ENCODE results near the gene ACACB.

Gene ACACB

DNA sequence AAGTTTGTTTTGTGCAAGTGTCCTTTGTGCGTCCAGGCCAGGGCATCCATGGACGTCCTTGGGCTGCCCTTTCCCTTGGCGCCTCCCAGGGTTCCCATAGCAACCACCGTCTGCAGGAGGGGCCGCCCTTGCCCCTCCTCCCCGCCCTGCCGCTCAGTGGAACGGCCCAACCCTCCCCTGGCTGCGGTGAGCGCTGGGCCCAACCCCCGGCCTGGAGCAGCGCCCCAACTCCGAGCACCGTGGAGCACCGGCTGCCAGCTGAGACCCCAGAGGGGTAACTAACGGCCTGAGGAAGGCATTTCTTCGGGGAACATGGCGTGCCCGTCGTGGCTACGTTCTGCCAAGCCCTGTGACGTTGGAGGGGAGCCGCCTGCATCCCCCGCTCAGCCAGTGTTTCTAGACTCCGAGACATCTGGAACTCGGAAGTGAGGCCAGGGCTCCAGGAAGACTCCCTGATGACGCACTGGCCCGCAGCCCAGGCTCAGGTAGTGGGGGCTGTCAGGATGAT is 5.3 kb upstream of the ACACB start:
- DNase-seq = peak; percentile 23

DNA sequence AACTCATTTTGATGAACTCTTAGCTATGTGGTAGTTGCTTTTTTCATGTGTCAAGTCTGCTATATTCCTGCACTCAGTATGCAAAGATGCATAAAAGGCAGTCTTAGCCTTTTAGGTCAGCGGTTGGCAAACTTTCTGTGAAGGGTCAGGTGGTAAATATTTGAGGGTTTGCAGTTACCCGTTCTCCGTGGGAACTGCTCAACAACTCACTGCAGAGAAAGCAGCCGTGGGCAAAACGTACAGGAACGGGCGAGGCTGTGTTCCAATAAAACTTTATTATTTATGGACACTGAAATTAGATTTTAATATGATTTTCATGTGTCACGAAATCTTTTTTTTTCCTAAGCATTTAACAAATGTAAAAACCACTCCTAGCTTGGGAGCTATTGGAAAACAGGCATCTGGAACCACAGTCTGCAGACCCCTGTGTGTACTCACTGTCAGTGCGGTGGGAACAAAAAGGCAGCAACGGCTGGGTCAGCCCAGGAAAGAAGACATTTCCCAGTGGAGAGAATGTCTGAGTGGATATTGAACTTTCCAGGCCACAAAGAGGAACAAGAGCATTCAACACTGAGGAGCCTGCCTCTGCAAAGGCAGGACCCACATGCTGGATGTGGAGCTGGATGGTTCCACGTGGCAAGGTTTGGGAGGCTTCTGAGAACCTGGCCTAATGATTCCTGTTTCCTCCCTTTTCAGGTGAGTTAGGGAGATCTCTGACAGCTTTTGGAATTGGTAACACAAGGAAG is 3.5 kb upstream of the ACACB start:
- DNase-seq = no peak

DNA sequence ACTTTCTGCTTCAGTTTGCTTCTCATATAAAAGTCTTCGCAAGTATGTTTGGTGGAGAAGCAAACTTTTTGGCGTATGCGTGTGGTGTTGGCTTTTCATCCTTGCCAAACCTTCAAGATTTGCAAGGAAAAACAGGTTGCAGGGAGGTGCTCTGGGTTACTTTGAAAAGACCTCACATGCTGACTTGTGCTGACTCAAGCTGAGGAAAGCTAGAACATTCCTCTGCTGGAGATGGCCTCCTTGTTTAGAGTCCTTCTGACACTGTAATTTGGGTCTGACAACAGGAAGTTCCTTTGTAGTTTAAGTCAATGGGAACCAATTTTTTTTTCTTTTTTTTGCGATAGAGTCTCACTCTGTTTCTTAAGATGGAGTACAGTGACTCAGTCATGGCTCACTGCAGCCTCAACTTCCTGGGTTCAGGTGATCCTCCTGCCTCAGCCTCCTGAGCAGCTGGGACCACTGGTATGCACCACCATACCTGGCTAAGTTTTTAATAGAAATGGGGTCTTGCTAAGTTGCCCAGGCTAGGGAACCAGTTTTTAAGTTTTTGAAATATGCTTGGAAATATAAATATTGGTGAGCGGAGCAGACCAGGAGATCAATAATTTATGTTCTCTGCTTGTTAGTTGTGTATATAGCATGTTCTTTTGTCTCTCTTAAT is 2.6 kb upstream of the ACACB start:
- DNase-seq = no peak

DNA sequence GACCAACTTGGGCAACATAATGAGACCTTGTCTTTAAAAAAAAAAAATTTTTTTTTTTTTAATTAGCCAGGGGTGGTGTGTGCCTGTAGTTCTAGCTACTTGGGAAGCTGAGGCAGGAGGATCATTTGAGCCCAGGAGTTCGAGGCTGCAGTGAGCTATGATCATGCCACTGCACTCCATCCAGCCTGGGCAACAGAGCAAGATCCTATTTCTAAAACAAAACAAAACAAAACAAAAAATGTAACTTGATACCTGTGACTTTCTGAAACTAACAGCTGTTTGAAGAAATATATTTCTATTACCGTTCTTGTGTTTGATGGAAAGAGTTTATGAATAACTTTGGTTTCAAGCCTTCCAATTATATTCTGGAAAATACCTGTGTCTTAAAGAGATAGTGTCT is 1.7 kb upstream of the ACACB start:
- no peak for DNase-seq

DNA sequence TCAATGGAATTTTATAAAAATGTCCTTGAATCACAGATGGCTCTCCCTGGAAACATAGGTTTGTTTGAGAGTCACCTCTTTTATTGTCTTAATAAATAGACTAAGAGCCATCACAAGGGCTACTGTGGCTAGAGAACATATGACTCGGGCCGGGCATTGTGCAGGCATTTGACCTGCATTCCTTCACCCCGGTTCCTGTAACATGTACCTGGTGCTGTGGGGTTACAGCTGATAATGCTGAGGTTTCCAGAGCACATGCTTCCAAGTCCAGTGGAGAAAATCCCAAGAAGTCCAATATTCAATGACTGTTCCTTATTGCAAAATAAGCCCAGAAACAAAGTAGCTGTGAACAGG is 1.0 kb upstream of the ACACB start:
- no peak for DNase-seq

DNA sequence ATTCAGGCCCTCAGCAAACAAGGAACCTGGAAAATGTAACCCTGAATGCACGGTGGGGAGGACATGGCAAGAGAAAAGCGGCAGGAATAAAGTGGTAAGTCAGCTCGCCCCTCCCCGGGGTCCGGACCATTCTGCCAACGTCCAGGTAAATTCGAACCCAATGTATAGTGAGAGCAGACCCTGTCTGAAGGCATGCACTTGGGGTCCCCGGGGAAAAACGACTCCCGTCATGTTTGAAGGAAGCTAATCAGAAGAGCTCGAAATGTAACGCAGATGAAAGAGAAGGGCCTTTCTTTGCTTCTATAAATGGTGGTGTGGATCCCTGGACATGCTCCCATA is 193 bp downstream of the ACACB start:
- DNase-seq = no peak

DNA sequence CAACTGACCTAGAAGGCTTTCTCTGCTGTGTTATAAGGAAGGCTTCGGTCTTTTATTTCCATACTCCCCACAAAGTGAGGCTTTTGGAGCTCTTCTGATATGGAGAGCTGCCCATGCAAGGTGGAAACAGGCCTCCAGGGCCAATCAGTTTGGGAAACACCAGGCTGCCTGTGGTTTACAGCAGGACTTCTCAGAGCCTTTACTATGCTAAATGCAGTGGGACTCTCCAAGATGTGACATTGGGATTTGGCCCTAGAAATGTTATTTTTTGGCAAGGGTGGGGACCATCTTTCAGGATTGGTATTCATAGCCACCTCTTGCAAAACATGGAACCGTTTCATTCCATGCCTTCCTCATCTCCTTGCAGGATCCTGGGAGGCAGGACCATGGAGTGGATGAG is 3.7 kb downstream of the ACACB start:
- no peak for DNase-seq

DNA sequence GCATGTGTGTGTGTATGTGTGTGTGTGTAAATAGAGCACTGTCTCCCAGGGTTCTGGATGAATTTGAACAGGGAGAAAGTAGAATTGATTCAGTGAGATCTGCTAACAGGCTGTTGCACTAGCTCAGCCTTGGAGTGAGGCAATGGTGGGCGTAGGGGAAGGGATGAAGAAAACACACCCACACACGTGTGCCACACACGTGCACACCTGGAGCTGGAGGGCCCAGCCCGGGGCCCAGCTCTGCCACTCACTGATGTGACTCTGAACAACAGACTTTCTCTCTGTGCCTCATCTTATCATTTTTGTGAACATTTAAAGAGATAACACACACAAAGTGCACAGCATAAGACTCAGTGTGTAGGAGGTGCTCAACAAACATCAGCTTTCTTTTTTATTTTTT is 4.2 kb downstream of the ACACB start:
- DNase-seq = no peak

DNA sequence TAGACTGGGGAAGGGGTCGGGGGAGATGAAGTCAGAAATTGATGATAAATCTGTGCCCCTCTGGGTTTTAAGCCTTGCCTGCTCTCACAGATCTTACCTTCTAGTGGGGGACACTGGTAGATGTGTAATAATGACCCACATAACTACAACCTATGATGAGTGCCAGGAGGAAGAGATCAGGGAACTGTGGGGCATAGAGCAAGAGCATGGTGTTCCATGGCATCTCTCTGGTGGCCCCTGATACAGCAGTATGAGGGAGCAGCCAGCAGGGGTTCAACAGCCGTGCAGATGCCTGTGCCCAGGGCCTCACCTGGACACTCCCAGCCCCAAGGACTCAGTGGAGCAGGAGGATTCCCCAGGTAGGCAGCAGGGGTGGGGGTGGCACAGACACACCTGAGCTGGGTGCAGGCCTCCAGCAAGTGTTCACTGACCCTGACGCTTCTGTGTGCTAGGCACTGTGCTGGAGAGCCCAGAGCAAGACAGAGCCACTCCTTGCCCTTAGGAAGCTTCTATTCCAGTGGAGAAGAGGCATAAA is 5.0 kb downstream of the ACACB start:
- DNase-seq = no peak

DNA sequence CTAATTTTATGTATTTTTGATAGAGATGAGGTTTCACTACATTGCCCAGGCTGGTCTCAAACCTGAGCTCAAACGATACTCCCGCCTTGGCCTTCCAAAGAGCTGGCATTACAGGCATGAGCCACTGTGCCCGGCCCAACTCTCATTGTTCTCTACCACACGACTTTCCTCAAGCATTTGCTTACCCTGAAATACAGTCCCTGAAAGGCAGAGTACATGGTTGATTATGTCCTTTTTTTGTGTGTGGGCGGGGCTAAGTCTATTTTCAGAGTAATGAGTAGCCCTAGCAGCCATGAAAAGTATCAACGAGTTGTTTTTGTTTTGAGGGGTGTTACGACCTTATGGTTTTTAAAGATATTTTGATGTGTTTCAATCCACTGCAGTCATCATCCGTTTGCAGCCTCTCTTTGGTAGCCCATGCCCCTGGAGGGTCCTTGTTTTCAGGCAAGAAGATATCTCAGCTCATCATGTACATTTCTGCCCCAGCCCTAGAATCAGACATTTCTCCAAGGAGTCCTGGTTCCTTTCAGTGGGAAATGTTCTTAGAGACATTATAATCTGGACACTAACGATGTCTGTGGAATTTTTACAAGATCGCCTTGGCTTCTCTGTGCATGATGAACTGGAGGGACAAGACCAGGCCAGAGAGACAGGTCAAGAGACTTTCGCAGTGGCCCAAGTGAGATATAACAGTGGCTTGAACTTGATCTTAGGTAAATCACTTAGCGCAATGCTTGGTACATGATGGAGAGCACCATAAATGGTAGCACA is 8.7 kb downstream of the ACACB start:
- no peak for DNase-seq

DNA sequence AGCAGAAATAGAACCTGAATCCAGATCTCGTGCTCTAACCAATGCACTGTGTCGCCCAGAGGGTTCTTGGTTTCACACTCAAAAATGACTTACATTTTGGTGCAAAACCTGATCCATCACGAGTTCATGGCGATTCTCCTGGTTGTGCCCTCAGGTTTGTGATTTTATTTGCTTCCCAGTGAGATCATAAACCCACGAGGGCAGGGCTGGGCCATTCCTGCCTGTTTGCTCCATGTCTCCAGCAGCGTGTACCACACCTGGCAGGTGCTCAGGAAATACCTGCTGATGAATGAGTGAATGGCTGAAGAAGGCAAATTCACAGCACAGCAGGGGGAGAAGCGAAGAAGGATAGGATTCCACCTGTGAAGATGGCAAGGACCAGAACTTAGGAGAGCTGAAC is 9.4 kb downstream of the ACACB start:
- DNase-seq = no peak

DNA sequence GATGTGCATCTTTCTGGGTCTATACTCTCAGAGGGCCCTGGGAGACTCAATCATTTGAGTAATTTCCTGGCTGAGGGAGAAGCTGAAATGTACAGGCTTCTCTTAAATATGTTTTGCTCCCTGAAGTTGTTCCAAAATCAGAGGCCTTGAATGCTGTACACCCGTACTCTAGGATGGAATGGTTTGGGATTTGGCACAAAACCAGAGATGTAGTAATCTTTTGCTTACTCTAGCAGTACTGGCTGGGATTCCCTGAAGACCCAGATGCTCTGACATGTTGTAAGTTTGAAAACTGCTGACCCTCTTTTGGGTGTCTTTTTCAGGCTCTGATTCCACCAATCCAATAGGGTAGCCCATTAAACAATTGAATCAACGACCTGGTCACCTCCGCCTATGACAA is 10.4 kb downstream of the ACACB start:
- DNase-seq = no peak

DNA sequence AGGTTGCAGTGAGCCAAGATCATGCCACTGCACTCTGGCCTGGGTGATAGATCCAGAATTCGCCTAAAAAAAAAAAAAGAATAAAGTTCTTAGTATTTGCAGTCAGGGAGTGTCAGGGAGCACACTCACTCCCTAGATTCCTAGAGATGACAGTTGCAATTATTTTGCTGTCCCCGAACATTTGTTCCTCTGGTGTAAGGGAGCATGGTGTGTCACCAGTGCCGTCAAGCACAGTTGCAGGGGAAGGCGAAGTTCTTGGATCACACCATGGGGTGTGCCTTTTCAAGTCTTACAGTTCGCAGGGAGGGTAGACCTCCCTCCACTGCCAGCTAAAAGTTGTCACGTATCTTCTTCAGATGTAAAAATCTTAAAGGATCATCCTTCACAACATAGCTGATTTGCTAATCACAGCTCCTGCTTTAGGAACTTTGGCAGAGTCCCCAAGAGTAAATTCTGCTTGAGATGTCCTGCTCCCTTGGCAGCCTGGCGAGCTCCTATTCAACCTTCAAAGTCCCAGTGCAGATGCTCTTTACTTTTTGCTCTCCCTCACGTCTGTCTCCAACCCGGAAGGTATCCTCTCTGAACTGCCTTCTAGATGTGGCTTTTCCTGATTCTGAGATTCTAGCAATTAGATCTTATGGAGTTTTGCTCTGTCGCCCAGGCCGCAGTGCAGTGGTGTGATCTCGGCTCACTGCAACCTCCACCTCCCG is 11.3 kb downstream of the ACACB start:
- no peak for DNase-seq

DNA sequence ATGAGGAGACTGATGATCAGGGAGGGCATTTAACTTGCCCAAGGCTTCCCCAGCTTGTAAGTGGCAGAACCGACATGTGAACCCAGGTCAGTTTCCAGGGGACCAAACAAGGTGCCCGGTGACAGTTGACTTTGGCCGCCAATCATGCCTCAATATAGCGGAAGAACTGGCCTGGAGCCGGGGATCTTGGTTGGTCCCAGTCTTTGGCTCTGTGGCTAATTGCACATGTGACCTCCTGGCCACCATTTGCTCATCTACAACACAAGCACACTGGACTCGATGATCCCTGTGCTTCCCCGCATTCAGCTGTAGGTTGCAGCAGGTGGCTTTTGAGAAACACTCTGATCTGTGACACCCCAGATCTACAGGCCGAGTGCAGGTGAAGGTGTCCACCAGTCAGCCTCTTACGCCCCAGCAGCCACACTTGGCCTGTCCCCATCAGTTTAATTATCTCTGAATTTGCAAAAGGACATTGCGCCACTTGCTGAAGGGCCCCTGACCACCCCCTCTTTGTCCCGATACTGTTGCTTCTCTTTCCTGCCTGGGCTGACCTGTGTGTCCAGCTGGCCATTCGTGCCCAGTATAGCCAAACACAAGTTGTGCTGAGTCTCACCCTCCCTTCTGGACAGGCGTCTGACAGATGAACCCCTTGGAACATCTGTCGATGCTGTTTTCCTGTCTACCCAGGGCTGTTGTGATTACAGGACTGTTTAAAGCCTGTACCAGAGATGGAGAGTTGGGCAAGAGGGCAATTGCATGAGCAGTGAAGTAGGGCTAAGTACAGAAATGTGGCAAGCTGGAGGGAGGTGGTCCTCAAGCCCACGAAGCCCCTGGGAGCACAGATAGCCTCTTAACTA is 14.1 kb downstream of the ACACB start:
- no peak for DNase-seq

DNA sequence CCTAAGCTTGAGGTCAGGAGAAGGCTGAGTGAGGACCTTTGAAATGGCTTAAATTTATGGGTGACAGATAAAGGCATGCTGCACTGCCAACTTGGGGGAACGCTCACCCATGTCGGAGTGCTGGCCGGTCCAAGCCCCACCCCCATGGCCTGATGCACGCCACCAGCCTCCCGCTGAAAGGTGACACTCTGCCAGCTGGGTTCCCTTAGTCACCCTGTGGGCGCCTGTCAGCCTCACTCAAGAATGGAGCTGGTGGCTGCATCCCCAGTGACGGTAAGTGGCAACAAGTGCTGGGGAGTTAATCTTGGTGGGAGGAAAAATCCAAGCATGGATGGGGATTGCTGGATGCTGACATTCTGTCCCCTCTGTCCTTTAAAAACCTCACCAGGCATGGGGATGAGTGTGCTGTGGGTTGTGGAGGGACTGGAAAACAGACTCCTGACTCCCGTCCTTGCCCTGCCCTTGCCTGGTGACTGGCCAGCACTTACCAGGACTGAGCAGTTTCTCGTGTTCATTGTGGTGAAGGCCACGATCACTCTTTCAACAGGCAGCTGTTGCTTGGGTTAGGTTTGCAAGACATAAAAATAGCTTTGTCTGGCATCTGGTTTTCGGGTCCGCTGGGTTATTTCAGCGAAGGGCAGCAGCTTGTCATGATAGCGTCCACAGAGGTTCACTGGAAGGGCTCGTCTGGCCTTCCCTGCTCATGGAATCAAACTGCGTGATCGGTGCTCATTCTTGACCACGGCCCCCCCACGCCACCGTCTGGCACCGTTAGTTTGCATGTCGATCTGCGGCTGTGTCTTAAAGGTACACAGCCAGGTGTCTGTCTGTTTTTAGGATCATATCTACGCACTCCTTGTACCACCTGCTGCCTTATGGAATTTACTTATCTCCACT is 15.0 kb downstream of the ACACB start:
- no peak for DNase-seq

DNA sequence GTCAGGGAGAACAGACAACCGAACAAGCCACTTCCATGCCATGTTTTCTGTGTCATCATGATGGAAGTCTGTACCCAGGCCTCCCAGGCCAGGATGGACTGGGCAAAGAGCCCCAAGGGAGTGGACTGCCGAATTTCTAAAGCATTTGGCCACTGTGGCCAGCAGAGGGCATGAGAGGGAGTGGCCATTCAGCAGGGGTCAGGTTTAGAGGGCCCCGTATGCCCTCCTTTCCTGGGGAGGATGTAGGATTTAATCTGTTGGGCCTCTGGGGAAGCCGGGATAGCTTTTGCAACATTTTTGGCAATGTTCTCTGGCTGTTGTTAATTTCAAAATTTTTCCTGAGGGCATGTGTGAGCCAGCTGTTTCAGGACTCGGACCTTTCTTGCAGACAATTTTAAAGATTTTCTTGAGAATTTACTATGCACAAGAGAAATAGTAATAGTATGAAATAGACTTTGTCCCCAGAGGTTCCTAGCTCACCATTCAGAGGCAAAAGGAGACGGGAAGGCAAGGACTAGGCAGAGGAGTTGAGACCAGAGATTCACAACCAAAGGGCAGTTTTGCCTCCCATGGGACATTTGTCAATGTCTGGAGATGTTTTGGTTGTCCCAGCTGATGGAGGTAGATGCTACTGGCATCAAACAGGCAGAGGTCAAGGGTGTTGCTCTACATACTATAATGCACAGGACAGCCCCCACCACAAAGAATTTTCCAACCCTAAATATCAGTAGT is 18.0 kb downstream of the ACACB start:
- no peak for DNase-seq

DNA sequence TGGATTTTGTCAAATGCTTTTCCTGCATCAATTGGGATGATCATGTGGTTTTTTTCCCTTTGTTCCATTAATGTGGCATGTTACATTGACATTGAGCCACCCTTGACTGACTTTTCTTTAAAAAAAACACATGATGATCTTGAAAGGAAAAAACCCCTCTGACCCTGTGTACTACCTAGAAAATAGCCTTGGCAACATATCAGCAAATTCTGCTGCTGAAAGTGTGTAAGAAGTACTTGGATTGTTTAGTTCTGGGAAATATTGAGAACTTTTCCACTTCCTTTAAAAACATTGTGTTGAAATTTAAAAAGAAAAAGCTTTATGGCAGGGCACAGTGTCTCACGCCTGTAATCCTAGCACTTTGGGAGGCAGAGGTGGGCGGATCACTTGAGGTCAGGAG is 20.7 kb downstream of the ACACB start:
- no peak for DNase-seq

DNA sequence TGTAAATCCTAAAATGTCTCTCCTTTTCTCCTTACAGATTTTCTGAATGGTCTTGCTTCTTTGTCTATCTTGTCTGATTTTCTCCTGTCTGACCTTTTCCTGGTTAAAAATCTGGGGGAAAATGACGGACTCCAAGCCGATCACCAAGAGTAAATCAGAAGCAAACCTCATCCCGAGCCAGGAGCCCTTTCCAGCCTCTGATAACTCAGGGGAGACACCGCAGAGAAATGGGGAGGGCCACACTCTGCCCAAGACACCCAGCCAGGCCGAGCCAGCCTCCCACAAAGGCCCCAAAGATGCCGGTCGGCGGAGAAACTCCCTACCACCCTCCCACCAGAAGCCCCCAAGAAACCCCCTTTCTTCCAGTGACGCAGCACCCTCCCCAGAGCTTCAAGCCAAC is 23.0 kb downstream of the ACACB start:
- DNase-seq = no peak

DNA sequence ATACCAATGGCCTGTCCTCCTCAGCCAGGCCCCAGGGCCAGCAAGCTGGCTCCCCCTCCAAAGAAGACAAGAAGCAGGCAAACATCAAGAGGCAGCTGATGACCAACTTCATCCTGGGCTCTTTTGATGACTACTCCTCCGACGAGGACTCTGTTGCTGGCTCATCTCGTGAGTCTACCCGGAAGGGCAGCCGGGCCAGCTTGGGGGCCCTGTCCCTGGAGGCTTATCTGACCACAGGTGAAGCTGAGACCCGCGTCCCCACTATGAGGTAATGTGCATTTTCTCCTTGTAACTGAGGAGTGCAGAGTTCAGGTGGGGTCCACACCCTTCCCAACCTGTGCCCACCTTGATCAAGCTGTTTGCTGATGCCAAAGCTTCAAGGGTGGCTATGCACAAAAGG is 23.4 kb downstream of the ACACB start:
- DNase-seq = no peak

DNA sequence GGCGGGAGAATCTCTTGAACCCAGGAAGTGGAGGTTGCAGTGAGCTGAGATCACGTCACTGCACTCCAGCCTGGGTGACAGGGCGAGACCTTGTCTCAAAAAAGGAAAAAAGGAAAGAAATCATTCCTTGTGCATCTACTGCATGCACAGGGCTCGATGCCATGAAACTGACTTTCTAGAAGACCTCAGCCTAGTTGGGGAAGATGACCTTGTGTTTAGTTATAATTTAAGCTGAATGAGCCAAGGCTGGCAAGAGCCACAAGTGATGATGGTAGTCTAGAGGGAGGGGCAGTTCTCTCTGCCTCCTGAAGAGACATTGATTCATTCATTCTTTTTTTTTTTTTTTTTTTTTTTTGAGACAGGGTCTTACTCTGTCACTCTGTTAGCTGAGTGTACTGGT is 24.2 kb downstream of the ACACB start:
- no peak for DNase-seq
